ENCODE results near the gene NEU1. TPM values are rescaled to one million over a fixed set of nuclear protein-coding genes. Genes with fewer than 3 reads are reported as not detected.

Gene NEU1
- total RNA-seq, 6 experiments from 2014 or later = 35.8 to 48.6 (median 40.9) TPM

DNA sequence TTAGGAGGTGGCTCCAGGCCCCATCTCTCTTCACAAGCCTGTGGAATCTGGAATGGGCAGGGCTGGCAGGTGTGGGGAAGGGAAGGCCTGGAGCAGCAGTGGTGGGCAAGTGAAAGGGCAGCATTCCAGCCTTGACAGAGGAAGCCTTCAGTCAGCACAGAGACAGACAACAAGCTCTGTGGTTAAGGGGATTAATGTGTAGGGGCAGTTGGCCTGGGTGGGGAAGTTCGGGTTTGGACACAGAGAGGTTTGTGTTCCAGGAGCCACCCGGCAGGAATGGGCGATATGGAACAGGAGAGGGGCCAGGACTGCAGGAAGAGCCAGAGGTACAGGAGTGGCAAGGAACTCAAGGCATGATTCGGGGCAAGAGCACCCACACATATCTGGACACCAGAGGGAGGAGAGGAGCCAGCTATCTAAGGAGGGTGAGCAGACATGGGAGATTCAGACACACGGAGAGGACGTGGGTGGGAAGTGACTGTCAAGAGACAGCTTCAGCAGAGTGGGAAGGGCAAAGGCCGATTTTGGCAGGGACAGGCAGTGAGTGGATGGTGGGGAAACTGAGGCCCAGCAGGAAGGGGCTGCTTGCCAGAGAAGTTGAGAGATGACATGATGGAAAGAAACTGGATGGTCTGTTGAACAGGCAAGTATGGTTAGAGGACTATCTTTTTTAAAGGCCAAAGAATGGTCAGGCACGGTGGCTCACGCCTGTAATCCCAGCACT is 18.7 kb upstream of the NEU1 start:
- H3K4me1 Mint-ChIP-seq (ENCODE audit: low read depth) = peaks cover 8% of the 10 kb centered on the region
- no peaks in the 10 kb centered on the region; the same call in 1 of the 2 replicates for H3K27me3 Mint-ChIP-seq (ENCODE audit: insufficient read depth)
- no peak overlapping the region for H3K4me3 Mint-ChIP-seq
- DNase-seq = no peak
- peaks cover 29% of the 10 kb centered on the region for H3K36me3 Mint-ChIP-seq (ENCODE audit: low read depth)
- no peaks in the 10 kb centered on the region for H3K9me3 Mint-ChIP-seq
- no peak overlapping the region for H3K27ac Mint-ChIP-seq
- no peak for TF ChIP-seq CTCF (IDR thresholded peaks at IDR 0.05)

GRCh38 chr6:31880616-31881015 is 18.0 kb upstream of the NEU1 start:
- TF ChIP-seq CTCF (IDR thresholded peaks at IDR 0.05) = no peak
- Mint-ChIP-seq H3K9me3 (no peaks in the 10 kb centered on the region), H3K4me3 (no peak overlapping the region), H3K27ac (no peak overlapping the region), H3K27me3 (ENCODE audit: insufficient read depth) (no peaks in the 10 kb centered on the region; the same call in none of the 2 replicates), H3K4me1 (ENCODE audit: low read depth) (peaks cover 12% of the 10 kb centered on the region), H3K36me3 (ENCODE audit: low read depth) (peaks cover 25% of the 10 kb centered on the region)
- no peak for DNase-seq

DNA sequence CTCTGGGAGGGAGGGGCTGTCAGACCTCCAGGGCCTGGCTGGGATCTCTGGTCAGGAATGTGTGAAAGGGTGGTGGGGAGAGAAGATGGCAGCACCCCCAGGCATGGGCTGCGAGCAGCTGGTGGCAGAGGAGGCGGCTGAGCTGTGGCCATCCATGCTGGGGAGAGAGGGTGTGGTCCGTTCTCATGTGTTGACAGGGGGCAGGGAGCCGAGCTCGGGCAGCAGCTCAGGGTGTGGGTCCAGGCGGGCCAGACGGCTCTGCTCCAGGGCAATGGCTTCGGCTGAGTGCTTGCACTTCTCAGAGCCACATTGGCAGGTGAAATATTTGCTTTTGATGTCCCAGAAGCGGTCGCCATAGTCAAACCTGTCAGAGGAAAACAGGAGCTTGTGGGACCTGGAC is 17.3 kb upstream of the NEU1 start:
- no peak for DNase-seq
- Mint-ChIP-seq H3K4me3 (no peak overlapping the region), H3K4me1 (ENCODE audit: low read depth) (peaks cover 16% of the 10 kb centered on the region), H3K9me3 (no peaks in the 10 kb centered on the region), H3K27me3 (ENCODE audit: insufficient read depth) (no peaks in the 10 kb centered on the region; the same call in none of the 2 replicates), H3K27ac (no peak overlapping the region), H3K36me3 (ENCODE audit: low read depth) (peaks cover 25% of the 10 kb centered on the region)
- TF ChIP-seq CTCF (IDR thresholded peaks at IDR 0.05) = no peak

DNA sequence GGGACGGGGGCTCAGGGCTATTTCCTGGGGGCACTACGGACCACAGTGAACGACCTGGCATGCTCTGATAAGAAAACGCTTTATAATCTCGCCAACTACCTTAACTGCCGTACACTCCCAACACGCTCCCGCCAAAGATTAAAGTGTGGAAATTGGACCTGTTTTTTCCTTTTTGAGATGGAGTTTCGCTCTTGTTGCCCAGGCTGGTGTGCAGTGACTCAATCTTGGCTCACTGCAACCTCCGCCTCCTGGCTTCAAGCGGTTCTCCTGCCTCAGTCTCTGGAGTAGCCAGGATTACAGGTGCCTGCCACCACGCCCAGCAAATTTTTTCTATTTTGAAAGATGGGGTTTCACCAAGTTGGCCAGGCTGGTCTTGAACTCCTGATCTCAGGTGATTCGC is 16.5 kb upstream of the NEU1 start:
- TF ChIP-seq CTCF (IDR thresholded peaks at IDR 0.05) = no peak
- Mint-ChIP-seq H3K4me1 (ENCODE audit: low read depth) (peaks cover 16% of the 10 kb centered on the region), H3K36me3 (ENCODE audit: low read depth) (peaks cover 25% of the 10 kb centered on the region)

DNA sequence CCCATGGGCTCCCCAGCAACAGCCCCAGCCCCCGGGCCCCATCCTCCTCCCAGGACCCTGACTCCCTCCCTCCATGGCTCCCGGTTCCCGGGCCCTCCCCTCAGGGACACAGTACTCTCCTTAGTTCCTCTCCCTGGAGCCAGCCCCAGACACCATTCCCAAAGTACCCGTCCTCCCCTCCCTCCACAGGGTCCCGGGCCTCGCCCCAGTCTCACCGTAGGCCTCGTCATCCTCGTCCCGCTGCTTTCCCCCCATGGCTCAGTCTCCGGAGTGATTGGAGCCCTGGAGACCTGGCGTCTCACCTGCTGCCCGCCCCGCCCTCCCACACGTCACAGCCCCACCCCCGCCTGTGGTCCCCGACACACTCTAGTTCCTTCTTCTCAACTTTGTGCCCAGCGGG is 16.1 kb upstream of the NEU1 start, which contains the start of gene SLC44A4:
Gene SLC44A4 (minus strand): TSS at position 272 of the 400 bp plus-strand sequence. CDS start 17 bp downstream, at position 255.
- H3K4me1 Mint-ChIP-seq (ENCODE audit: low read depth) = peaks cover 16% of the 10 kb centered on the region
- no peak within 1 kb of the TSS for H3K27ac Mint-ChIP-seq

More for the DNA sequence above, 16.5 kb upstream of the NEU1 start:
- DNase-seq = no peak
- peaks cover under 1% of the 10 kb centered on the region for H3K27me3 Mint-ChIP-seq (ENCODE audit: insufficient read depth)
- H3K4me3 Mint-ChIP-seq = no peak overlapping the region
- no peak overlapping the region for H3K27ac Mint-ChIP-seq
- no peaks in the 10 kb centered on the region for H3K9me3 Mint-ChIP-seq

More for the DNA sequence above, 16.1 kb upstream of the NEU1 start, which contains the start of gene SLC44A4:
- H3K27me3 Mint-ChIP-seq (ENCODE audit: insufficient read depth) = peaks cover 2% of the 10 kb centered on the region
- H3K9me3 Mint-ChIP-seq = no peaks in the 10 kb centered on the region
- TF ChIP-seq CTCF (IDR thresholded peaks at IDR 0.05) = no peak
- peaks cover 25% of the 10 kb centered on the region for H3K36me3 Mint-ChIP-seq (ENCODE audit: low read depth)
- H3K4me3 Mint-ChIP-seq = no peak within 1 kb of the TSS
- DNase-seq = no peak

Measured in HFFc6 (cell line).